Measurements from ENCODE around the gene LYPLAL1.

GRCh38 chr1:219261454-219261853 lies 87.8 kb downstream of the LYPLAL1 start:
- TF ChIP-seq CTCF (IDR thresholded peaks at IDR 0.05; ENCODE audit: insufficient read depth, low read depth, low read length) (no peak), EZH2 (IDR thresholded peaks at IDR 0.05; ENCODE audit: insufficient read depth, low read length) (no peak)

All from astrocyte (in vitro differentiated cells and primary cell).